Thyroid gland (tissue), 4 donors: ENCODE data around the gene TRIM13. TPM values are rescaled to one million over a fixed set of nuclear protein-coding genes. Genes with fewer than 3 reads are reported as not detected.

ENCODE experiments used
- DNase-seq, 2 donors: peaks; one replicate each; pipeline ENCODE4 v3.0.0-alpha.2; 2019
- H3K27ac ChIP-seq, 3 donors: fragments of 200-600 bp; sonication (generic); 1 replicate in 2 of 3; 2 replicates in 1 of 3; pipeline ENCODE4 v1.5.1; 2016 to 2019; ENCODE audit warnings: mild to moderate bottlenecking in 1 of 3, moderate library complexity in 1 of 3
- H3K27me3 ChIP-seq: fragments of 200-600 bp; sonication (generic); one replicate; pipeline ENCODE4 v1.5.1; 2019
- H3K36me3 ChIP-seq, 2 donors: fragments of 200-600 bp; sonication (generic); one replicate each; pipeline ENCODE4 v1.5.1; 2016 to 2019
- H3K4me1 ChIP-seq, 2 donors: fragments of 200-600 bp; sonication (generic); one replicate each; pipeline ENCODE4 v1.5.1; 2017 to 2019
- H3K4me3 ChIP-seq, 3 donors: fragments of 200-600 bp; sonication (generic); replicated peaks in 1 of 3; 1 replicate in 2 of 3; 2 replicates in 1 of 3; pipeline ENCODE4 v1.5.1; 2016; ENCODE audit warnings: mild to moderate bottlenecking in 1 of 3
- H3K9me3 ChIP-seq: fragments of 200-600 bp; sonication (generic); one replicate; pipeline ENCODE4 v1.5.1; 2017
- CTCF ChIP-seq, 6 experiments: fragments of 200-600 bp in 3 of 6; fragments of 450-650 bp in 3 of 6; sonication (generic) in 3 of 6; IDR thresholded peaks; one replicate each; pipeline ENCODE4 v1.5.1; 2016 to 2019; ENCODE audit warnings: antibody characterized with exemption in 6 of 6, mild to moderate bottlenecking in 2 of 6, inconsistent platforms in 1 of 6, moderate library complexity in 1 of 6
- POLR2A ChIP-seq, 2 donors: fragments of 450-650 bp; IDR thresholded peaks; one replicate each; pipeline ENCODE4 v1.6.1; 2017; ENCODE audit warnings: antibody characterized with exemption in 2 of 2, mild to moderate bottlenecking in 2 of 2, moderate library complexity in 1 of 2
- WGBS, 2 donors: methylation state at CpG; one replicate each; pipeline ENCODE4 v1.1.5; 2017; 5-methylcytosine and 5-hydroxymethylcytosine counted together
- intact Hi-C: fragments of 100-400 bp; cut with DNase I; formaldehyde crosslinking; loops from one replicate; pipeline ENCODE4 v1.15.1; 2023
- total RNA-seq, 4 donors: library from RNA; depleted of rRNA; stranded (reverse); fragments of >200 nt; gene quantifications; one replicate each; pipeline ENCODE4 v1.2.3, GENCODE V29; 2016

The TRIM13 gene
- total RNA-seq, 4 donors from 2014 or later = 24.5 to 38.7 (median 29.0) TPM

GRCh38 chr13:50015750-50016149, 18.9 kb downstream of the TRIM13 start:
- intact Hi-C loops = no loop called here
- Histone ChIP-seq H3K4me1 (no peaks in the 10 kb centered on the region), H3K4me3 (no peak overlapping the region), H3K27ac (no peak overlapping the region), H3K36me3 (peaks cover 4 to 14% of the 10 kb centered on the region in 2 donors), H3K9me3 (no peaks in the 10 kb centered on the region), H3K27me3 (no peaks in the 10 kb centered on the region)
- TF ChIP-seq POLR2A (IDR thresholded peaks at IDR 0.05) = no peak
- no peak for DNase-seq
- 70 to 71% methylated on average over 4 of the region's 4 CpGs for WGBS, 2 donors

- intact Hi-C loops = no loop called here
These were observed 19.6 kb downstream of the TRIM13 start for GRCh38 chr13:50016444-50016843.

GRCh38 chr13:50017819-50018218, 21.0 kb downstream of the TRIM13 start:
- TF ChIP-seq POLR2A (IDR thresholded peaks at IDR 0.05) = no peak
- no peak for TF ChIP-seq CTCF (IDR thresholded peaks at IDR 0.05)
- H3K27ac ChIP-seq = no peak overlapping the region
- H3K36me3 ChIP-seq = peaks cover 0 to 2% of the 10 kb centered on the region in 2 donors

More at GRCh38 chr13:50016444-50016843, 19.6 kb downstream of the TRIM13 start:
- Histone ChIP-seq H3K27me3 (no peaks in the 10 kb centered on the region), H3K4me3 (no peak overlapping the region), H3K9me3 (no peaks in the 10 kb centered on the region), H3K36me3 (peaks cover 4 to 14% of the 10 kb centered on the region in 2 donors), H3K4me1 (no peaks in the 10 kb centered on the region), H3K27ac (no peak overlapping the region)
- TF ChIP-seq POLR2A (IDR thresholded peaks at IDR 0.05) = no peak
- no peak for TF ChIP-seq CTCF (IDR thresholded peaks at IDR 0.05)
- DNase-seq = no peak
- 58 to 75% methylated on average over 2 of the region's 2 CpGs for WGBS, 2 donors

GRCh38 chr13:50025436-50025835, 28.6 kb downstream of the TRIM13 start:
- WGBS, 2 donors = 17 to 19% methylated on average over 1 of the region's 1 CpG
- H3K4me1 ChIP-seq = peaks cover 0 to 32% of the 10 kb centered on the region in 2 donors
- TF ChIP-seq CTCF (IDR thresholded peaks at IDR 0.05) = no peak
- TF ChIP-seq POLR2A (IDR thresholded peaks at IDR 0.05) = no peak

More at GRCh38 chr13:50017819-50018218, 21.0 kb downstream of the TRIM13 start:
- H3K4me1 ChIP-seq = no peaks in the 10 kb centered on the region
- intact Hi-C loops = no loop called here
- H3K4me3 ChIP-seq = no peak overlapping the region
- no peaks in the 10 kb centered on the region for H3K9me3 ChIP-seq
- no peaks in the 10 kb centered on the region for H3K27me3 ChIP-seq
- no peak for DNase-seq

GRCh38 chr13:50026788-50027473, 30.1 kb downstream of the TRIM13 start:
- H3K27me3 ChIP-seq = no peaks in the 10 kb centered on the region
- intact Hi-C loops = no loop called here
- WGBS, 2 donors = 90 to 95% methylated on average over 2 of the region's 2 CpGs
- TF ChIP-seq POLR2A (IDR thresholded peaks at IDR 0.05) = no peak
- TF ChIP-seq CTCF (IDR thresholded peaks at IDR 0.05) = no peak
- H3K27ac ChIP-seq = peak overlapping the region in 1 of 3 donors; percentile 51
- peaks cover 0 to 32% of the 10 kb centered on the region in 2 donors for H3K4me1 ChIP-seq
- no peaks in the 10 kb centered on the region for H3K9me3 ChIP-seq
- H3K36me3 ChIP-seq = no peaks in the 10 kb centered on the region
- H3K4me3 ChIP-seq = no peak overlapping the region
- DNase-seq = no peak

More at GRCh38 chr13:50025436-50025835, 28.6 kb downstream of the TRIM13 start:
- Histone ChIP-seq H3K4me3 (no peak overlapping the region), H3K27ac (peak overlapping the region; percentile 37 to 66 (median 51)), H3K36me3 (no peaks in the 10 kb centered on the region), H3K9me3 (no peaks in the 10 kb centered on the region), H3K27me3 (no peaks in the 10 kb centered on the region)
- intact Hi-C loops = no loop called here
- no peak for DNase-seq
